ENCODE measurements around the gene PCDHA5.
"Not testable (repeated sequence)": the region's sequence is repeated elsewhere in the genome, so short reads cannot be mapped to it uniquely, and the experiment has no call there.

Gene PCDHA5

DNA sequence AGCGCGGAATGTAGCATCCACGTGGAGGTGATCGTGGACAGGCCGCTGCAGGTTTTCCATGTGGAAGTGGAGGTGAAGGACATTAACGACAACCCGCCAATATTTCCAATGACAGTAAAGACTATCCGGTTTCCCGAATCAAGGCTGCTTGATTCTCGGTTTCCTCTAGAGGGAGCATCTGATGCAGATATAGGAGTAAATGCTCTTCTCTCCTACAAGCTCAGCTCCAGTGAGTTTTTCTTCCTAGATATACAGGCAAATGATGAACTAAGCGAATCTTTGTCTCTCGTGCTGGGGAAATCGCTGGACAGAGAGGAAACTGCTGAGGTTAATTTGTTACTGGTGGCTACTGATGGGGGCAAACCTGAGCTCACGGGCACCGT is 26.2 kb upstream of the PCDHA5 start:
- TF ChIP-seq, protein P1, sequence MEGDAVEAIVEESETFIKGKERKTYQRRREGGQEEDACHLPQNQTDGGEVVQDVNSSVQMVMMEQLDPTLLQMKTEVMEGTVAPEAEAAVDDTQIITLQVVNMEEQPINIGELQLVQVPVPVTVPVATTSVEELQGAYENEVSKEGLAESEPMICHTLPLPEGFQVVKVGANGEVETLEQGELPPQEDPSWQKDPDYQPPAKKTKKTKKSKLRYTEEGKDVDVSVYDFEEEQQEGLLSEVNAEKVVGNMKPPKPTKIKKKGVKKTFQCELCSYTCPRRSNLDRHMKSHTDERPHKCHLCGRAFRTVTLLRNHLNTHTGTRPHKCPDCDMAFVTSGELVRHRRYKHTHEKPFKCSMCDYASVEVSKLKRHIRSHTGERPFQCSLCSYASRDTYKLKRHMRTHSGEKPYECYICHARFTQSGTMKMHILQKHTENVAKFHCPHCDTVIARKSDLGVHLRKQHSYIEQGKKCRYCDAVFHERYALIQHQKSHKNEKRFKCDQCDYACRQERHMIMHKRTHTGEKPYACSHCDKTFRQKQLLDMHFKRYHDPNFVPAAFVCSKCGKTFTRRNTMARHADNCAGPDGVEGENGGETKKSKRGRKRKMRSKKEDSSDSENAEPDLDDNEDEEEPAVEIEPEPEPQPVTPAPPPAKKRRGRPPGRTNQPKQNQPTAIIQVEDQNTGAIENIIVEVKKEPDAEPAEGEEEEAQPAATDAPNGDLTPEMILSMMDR (IDR thresholded peaks at IDR 0.05; ENCODE audit: low read depth, low read length), result peak; percentile 12
- DNase-seq (ENCODE audit: low read depth in 2 of 2), result peak in 1 of 2 donors; percentile 5
- no peak overlapping the region for H3K4me3 ChIP-seq (replicated peaks in 1 of 2; ENCODE audit: low read depth in 2 of 2, low read length in 2 of 2)

- DNase-seq (ENCODE audit: low read depth in 2 of 2), result not testable (repeated sequence)
These were observed 25.2 kb upstream of the PCDHA5 start for GRCh38 chr5:140796072-140796717.

DNA sequence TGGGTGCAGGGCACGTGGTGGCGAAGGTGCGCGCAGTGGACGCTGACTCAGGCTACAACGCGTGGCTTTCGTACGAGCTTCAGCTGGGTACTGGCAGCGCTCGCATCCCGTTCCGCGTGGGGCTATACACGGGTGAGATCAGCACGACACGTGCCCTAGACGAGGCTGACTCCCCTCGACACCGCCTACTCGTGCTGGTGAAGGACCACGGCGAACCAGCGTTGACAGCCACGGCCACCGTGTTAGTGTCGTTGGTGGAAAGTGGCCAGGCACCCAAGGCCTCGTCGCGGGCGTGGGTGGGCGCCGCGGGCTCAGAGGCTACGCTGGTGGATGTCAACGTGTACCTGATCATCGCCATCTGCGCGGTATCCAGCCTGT is 24.7 kb upstream of the PCDHA5 start:
- H3K4me3 ChIP-seq (replicated peaks in 1 of 2; ENCODE audit: low read depth in 2 of 2, low read length in 2 of 2), result no peak overlapping the region
- no peak for DNase-seq (ENCODE audit: low read depth in 2 of 2)
- TF ChIP-seq, protein P1 (IDR thresholded peaks at IDR 0.05; ENCODE audit: low read depth, low read length), result no peak

More at GRCh38 chr5:140796072-140796717, 25.2 kb upstream of the PCDHA5 start:
- H3K4me3 ChIP-seq (replicated peaks in 1 of 2; ENCODE audit: low read depth in 2 of 2, low read length in 2 of 2), result not testable (repeated sequence)

- H3K4me3 ChIP-seq (replicated peaks in 1 of 2; ENCODE audit: low read depth in 2 of 2, low read length in 2 of 2), result no peak within 1 kb of the TSS
- TF ChIP-seq, protein P1 (IDR thresholded peaks at IDR 0.05; ENCODE audit: low read depth, low read length), result peak; percentile 13
- DNase-seq (ENCODE audit: low read depth in 2 of 2), result peak; percentile 14 to 39
These were observed 20.5 kb upstream of the PCDHA5 start, which contains the start of gene PCDHA3 for GRCh38 chr5:140800816-140801493. Gene PCDHA3, plus strand, starts transcription at chr5:140801057.

GRCh38 chr5:140801494-140801841 is 19.9 kb upstream of the PCDHA5 start:
- peak in 1 of 2 donors; percentile 9 for DNase-seq (ENCODE audit: low read depth in 2 of 2)
- H3K4me3 ChIP-seq (replicated peaks in 1 of 2; ENCODE audit: low read depth in 2 of 2, low read length in 2 of 2), result no peak overlapping the region
- TF ChIP-seq, protein P1 (IDR thresholded peaks at IDR 0.05; ENCODE audit: low read depth, low read length), result no peak

GRCh38 chr5:140802381-140802780 is 19.0 kb upstream of the PCDHA5 start:
- not testable (repeated sequence) for H3K4me3 ChIP-seq (replicated peaks in 1 of 2; ENCODE audit: low read depth in 2 of 2, low read length in 2 of 2)

DNA sequence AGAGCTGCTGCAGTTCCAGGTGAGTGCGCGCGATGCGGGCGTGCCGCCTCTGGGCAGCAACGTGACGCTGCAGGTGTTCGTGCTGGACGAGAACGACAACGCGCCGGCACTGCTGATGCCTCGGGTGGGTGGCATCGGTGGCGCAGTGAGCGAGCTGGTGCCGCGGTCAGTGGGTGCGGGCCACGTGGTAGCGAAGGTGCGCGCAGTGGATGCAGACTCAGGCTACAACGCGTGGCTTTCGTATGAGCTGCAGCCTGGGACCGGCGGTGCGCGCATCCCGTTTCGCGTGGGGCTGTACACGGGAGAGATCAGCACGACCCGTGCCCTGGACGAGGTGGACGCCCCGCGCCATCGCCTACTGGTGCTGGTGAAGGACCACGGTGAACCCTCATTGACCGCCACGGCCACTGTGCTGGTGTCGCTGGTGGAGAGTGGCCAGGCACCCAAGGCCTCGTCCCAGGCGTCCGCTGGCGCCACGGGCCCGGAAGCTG is 18.6 kb upstream of the PCDHA5 start:
- TF ChIP-seq, protein P1 (IDR thresholded peaks at IDR 0.05; ENCODE audit: low read depth, low read length), result no peak
- DNase-seq (ENCODE audit: low read depth in 2 of 2), result no peak
- H3K4me3 ChIP-seq (replicated peaks in 1 of 2; ENCODE audit: low read depth in 2 of 2, low read length in 2 of 2), result no peak overlapping the region

More at GRCh38 chr5:140802381-140802780, 19.0 kb upstream of the PCDHA5 start:
- DNase-seq (ENCODE audit: low read depth in 2 of 2), result not testable (repeated sequence)

All from cardiac fibroblast (primary cell).